GM23338 (cell line): ENCODE measurements around the gene LCN10. TPM values are rescaled to one million over a fixed set of nuclear protein-coding genes. Genes with fewer than 3 reads are reported as not detected.

Source experiments
- ATAC-seq: fragments of 200-7000 bp; cut with Tn5 transposase; 3 replicates; pipeline ENCODE4 v1.9.1; 2020
- DNase-seq: peaks from one replicate; pipeline ENCODE4 v3.0.0-alpha.2; 2015; ENCODE audit warnings: low spot score
- H2AFZ ChIP-seq: fragments of 200-600 bp; sonication (generic); 2 replicates; pipeline ENCODE4 v1.8.0; 2016; ENCODE audit warnings: antibody characterized with exemption, mild to moderate bottlenecking, moderate library complexity
- H3F3A ChIP-seq: fragments of 200-600 bp; sonication (generic); replicated peaks from 2 replicates; pipeline ENCODE4 v1.8.0; 2017; ENCODE audit warnings: antibody characterized with exemption, mixed run types, low read depth
- H3K27ac ChIP-seq: fragments of 200-600 bp; sonication (generic); 2 replicates; pipeline ENCODE4 v1.6.1; 2016; ENCODE audit warnings: low read depth
- H3K27me3 ChIP-seq: fragments of 200-600 bp; sonication (generic); 2 replicates; pipeline ENCODE4 v1.8.0; 2016; ENCODE audit warnings: mild to moderate bottlenecking, mixed run types, moderate library complexity; ENCODE audit not compliant: insufficient read depth
- H3K36me3 ChIP-seq: fragments of 200-600 bp; sonication (generic); 2 replicates; pipeline ENCODE4 v1.8.0; 2016; ENCODE audit warnings: mild to moderate bottlenecking; ENCODE audit not compliant: insufficient read depth
- H3K4me1 ChIP-seq: fragments of 200-600 bp; sonication (generic); 2 replicates; pipeline ENCODE4 v1.8.0; 2016; ENCODE audit warnings: mild to moderate bottlenecking, moderate library complexity; ENCODE audit not compliant: insufficient read depth
- H3K4me2 ChIP-seq: fragments of 200-600 bp; sonication (generic); 2 replicates; pipeline ENCODE4 v1.7.1; 2017; ENCODE audit warnings: mixed run types
- H3K4me3 ChIP-seq: fragments of 200-600 bp; sonication (generic); 2 replicates; pipeline ENCODE4 v1.6.1; 2016; ENCODE audit warnings: mixed run types
- H3K79me2 ChIP-seq: fragments of 200-600 bp; sonication (generic); replicated peaks from 2 replicates; pipeline ENCODE4 v1.8.0; 2017; ENCODE audit warnings: mild to moderate bottlenecking; ENCODE audit not compliant: insufficient read depth
- H3K9me2 ChIP-seq: fragments of 200-600 bp; sonication (generic); 2 replicates; pipeline ENCODE4 v1.8.0; 2017; ENCODE audit not compliant: insufficient read depth
- H4K20me1 ChIP-seq: fragments of 200-600 bp; sonication (generic); replicated peaks from 2 replicates; pipeline ENCODE4 v1.8.0; 2017; ENCODE audit warnings: mild to moderate bottlenecking; ENCODE audit not compliant: insufficient read depth
- H3K27ac Mint-ChIP-seq: 2 replicates; pipeline ENCODE4 v1.8.0; 2020; ENCODE audit warnings: inconsistent platforms, mild to moderate bottlenecking, moderate library complexity, mixed read lengths
- H3K27me3 Mint-ChIP-seq: 3 replicates; pipeline ENCODE4 v1.8.0; 2022; ENCODE audit warnings: low read depth, mild to moderate bottlenecking, moderate library complexity, mixed read lengths, inconsistent platforms; ENCODE audit not compliant: insufficient read depth, poor library complexity
- H3K36me3 Mint-ChIP-seq: 3 replicates; pipeline ENCODE4 v1.8.0; 2021; ENCODE audit warnings: low read depth, mild to moderate bottlenecking, inconsistent platforms, moderate library complexity, mixed read lengths
- H3K4me1 Mint-ChIP-seq: 3 replicates; pipeline ENCODE4 v1.8.0; 2020; ENCODE audit warnings: mild to moderate bottlenecking, inconsistent platforms, mixed read lengths
- H3K4me3 Mint-ChIP-seq: 3 replicates; pipeline ENCODE4 v1.8.0; 2021; ENCODE audit warnings: moderate library complexity, mild to moderate bottlenecking, inconsistent platforms, mixed read lengths
- H3K9me3 Mint-ChIP-seq: 3 replicates; pipeline ENCODE4 v1.8.0; 2020; ENCODE audit warnings: moderate library complexity, mild to moderate bottlenecking, inconsistent platforms, mixed read lengths
- CREB1 ChIP-seq: fragments of 250-450 bp; sonication (Bioruptor Pico); IDR thresholded peaks from 2 replicates; pipeline ENCODE4 v1.5.0; 2020; ENCODE audit warnings: low read depth, mild to moderate bottlenecking, moderate library complexity
- CTCF ChIP-seq, 2 experiments: fragments of 200-600 bp in 1 of 2; sonication (generic) in 1 of 2; conservative IDR thresholded peaks; 2 replicates each; pipeline versions ENCODE4 v1.5.1 to v1.6.1; 2016 to 2017; ENCODE audit warnings: antibody characterized with exemption in 2 of 2, low read depth in 2 of 2, mild to moderate bottlenecking in 2 of 2, moderate library complexity in 1 of 2
- ETS1 ChIP-seq: IDR thresholded peaks from 2 replicates; pipeline ENCODE4 v1.6.1; 2016; ENCODE audit warnings: antibody characterized with exemption
- EZH2 ChIP-seq: fragments of 200-600 bp; sonication (generic); IDR thresholded peaks from one replicate; pipeline ENCODE4 v1.8.0; 2017; ENCODE audit warnings: antibody characterized with exemption, mild to moderate bottlenecking, low read depth; ENCODE audit not compliant: unreplicated experiment
- EZH2phosphoT487 ChIP-seq: fragments of 200-600 bp; sonication (generic); IDR thresholded peaks from one replicate; pipeline ENCODE4 v1.8.1; 2018; ENCODE audit warnings: antibody characterized with exemption; ENCODE audit not compliant: unreplicated experiment
- JUNB ChIP-seq: IDR thresholded peaks from one replicate; pipeline ENCODE4 v1.6.1; 2016; ENCODE audit warnings: antibody characterized with exemption; ENCODE audit not compliant: unreplicated experiment
- NANOG ChIP-seq: IDR thresholded peaks from 2 replicates; pipeline ENCODE4 v1.6.1; 2016; ENCODE audit warnings: antibody characterized with exemption, borderline replicate concordance
- POLR2AphosphoS5 ChIP-seq: IDR thresholded peaks from 2 replicates; pipeline ENCODE4 v1.6.1; 2016; ENCODE audit warnings: antibody characterized with exemption, low read depth
- REST ChIP-seq: IDR thresholded peaks from one replicate; pipeline ENCODE4 v1.6.1; 2018; ENCODE audit warnings: antibody characterized with exemption; ENCODE audit not compliant: unreplicated experiment
- STAT1 ChIP-seq: IDR thresholded peaks from one replicate; pipeline ENCODE4 v1.6.1; 2016; ENCODE audit warnings: antibody characterized with exemption; ENCODE audit not compliant: unreplicated experiment
- ZNF114 ChIP-seq: fragments of 250-450 bp; sonication (Bioruptor Pico); IDR thresholded peaks from 2 replicates; pipeline ENCODE4 v1.5.0; 2020; ENCODE audit warnings: mild to moderate bottlenecking, moderate library complexity
- ZNF331 ChIP-seq: fragments of 250-450 bp; sonication (Bioruptor Pico); IDR thresholded peaks from 2 replicates; pipeline ENCODE4 v1.5.0; 2020; ENCODE audit warnings: low read depth, mild to moderate bottlenecking, moderate library complexity
- polyA plus RNA-seq: library from polyadenylated mRNA; unstranded; fragments of >200 nt; fragmentation: Nextera tagmentation; extraction: Ambion mirVana; gene quantifications from 2 replicates; pipeline ENCODE4 v1.2.1, GENCODE V29; 2016
- total RNA-seq: library from RNA; depleted of rRNA; stranded (reverse); fragments of >200 nt; shearing (Covaris generic); gene quantifications from 2 replicates; pipeline ENCODE4 v1.2.3, GENCODE V29; 2014

LCN10 gene
- total and polyA plus RNA-seq, 2 experiments from 2014 or later, result 0.45 to 0.74 TPM

GRCh38 chr9:136692185-136693134 is 50.3 kb downstream of the LCN10 start:
- no peak for TF ChIP-seq EZH2
- no peak for TF ChIP-seq ZNF331 (CRISPR knock-in tag)
- TF ChIP-seq STAT1, result no peak
- H3K27ac Mint-ChIP-seq, result no peak overlapping the region
- peaks cover 12% of the 10 kb centered on the region for H3K4me1 Mint-ChIP-seq
- no peaks in the 10 kb centered on the region for H3K27me3 ChIP-seq
- no peak overlapping the region for H3K4me2 ChIP-seq
- ATAC-seq, result no peak
- no peak overlapping the region for H2AFZ ChIP-seq
- no peak overlapping the region; the same call in 2 of the 3 replicates for H3K4me3 Mint-ChIP-seq
- no peaks in the 10 kb centered on the region for H3K9me2 ChIP-seq
- H3K36me3 ChIP-seq, result no peaks in the 10 kb centered on the region
- H3K79me2 ChIP-seq, result no peaks in the 10 kb centered on the region
- peaks cover 18% of the 10 kb centered on the region for H3K27me3 Mint-ChIP-seq
- H3K4me3 ChIP-seq, result no peak overlapping the region
- H3F3A ChIP-seq, result 0 out of 2 replicates have a peak, but pooled peaks cover 3% of the 10 kb centered on the region
- no peak for DNase-seq
- H3K4me1 ChIP-seq, result no peaks in the 10 kb centered on the region; the same call in 1 of the 2 replicates
- H3K36me3 Mint-ChIP-seq, result no peaks in the 10 kb centered on the region
- H3K27ac ChIP-seq, result no peak overlapping the region
- no peaks in the 10 kb centered on the region for H4K20me1 ChIP-seq
- no peaks in the 10 kb centered on the region for H3K9me3 Mint-ChIP-seq

GRCh38 chr9:136691316-136692184 is 51.2 kb downstream of the LCN10 start:
- Histone ChIP-seq H4K20me1 (no peaks in the 10 kb centered on the region), H3K27me3 (no peaks in the 10 kb centered on the region), H3K4me1 (no peaks in the 10 kb centered on the region; the same call in 1 of the 2 replicates), H3K4me3 (no peak overlapping the region), H3K36me3 (no peaks in the 10 kb centered on the region), H3K79me2 (no peaks in the 10 kb centered on the region), H3K9me2 (no peaks in the 10 kb centered on the region), H3K27ac (no peak overlapping the region), H3F3A (0 out of 2 replicates have a peak, but pooled peaks cover 3% of the 10 kb centered on the region), H3K4me2 (no peak overlapping the region), H2AFZ (0 out of 2 replicates have a peak overlapping the region, but pooled peaks have one; percentile 52)
- no peak overlapping the region for H3K27ac Mint-ChIP-seq
- no peaks in the 10 kb centered on the region for H3K36me3 Mint-ChIP-seq
- H3K4me3 Mint-ChIP-seq, result no peak overlapping the region
- ATAC-seq (peak; percentile 15), DNase-seq (no peak)
- H3K9me3 Mint-ChIP-seq, result no peaks in the 10 kb centered on the region
- H3K27me3 Mint-ChIP-seq, result peaks cover 16% of the 10 kb centered on the region
- peaks cover 10% of the 10 kb centered on the region; the same call in 2 of the 3 replicates for H3K4me1 Mint-ChIP-seq
- TF ChIP-seq EZH2phosphoT487 (no peak), EZH2 (no peak), NANOG (no peak), ZNF331 (CRISPR knock-in tag) (no peak), STAT1 (no peak), REST (no peak), ZNF114 (CRISPR knock-in tag) (no peak), CTCF (conservative IDR thresholded peaks at IDR 0.05; ENCODE audit: low read depth in 2 of 2) (no peak), POLR2AphosphoS5 (no peak), CREB1 (no peak), JUNB (no peak), ETS1 (no peak)
